Body of pancreas (tissue), 4 donors: ENCODE measurements around the gene SMPD3.

ENCODE experiments used
- CTCF ChIP-seq, 7 experiments: fragments of 450-650 bp in 4 of 7; fragments of 200-600 bp in 3 of 7; sonication (generic) in 3 of 7; IDR thresholded peaks; one replicate each; pipeline ENCODE4 v1.5.1; 2016 to 2019; ENCODE audit warnings: antibody characterized with exemption in 7 of 7
- POLR2A ChIP-seq, 3 donors: fragments of 450-650 bp; IDR thresholded peaks; one replicate each; pipeline ENCODE4 v1.6.1; 2016; ENCODE audit warnings: antibody characterized with exemption in 3 of 3, mild to moderate bottlenecking in 2 of 3

- TF ChIP-seq POLR2A (IDR thresholded peaks at IDR 0.05) (no peak), CTCF (IDR thresholded peaks at IDR 0.05) (no peak)
Measured at GRCh38 chr16:68378436-68379415, 69.6 kb downstream of the SMPD3 start.
